NCI-H1694 treated with DMSO at 0.1 percent for 48 hours (cell line): ENCODE data around the gene CACNA1A.
"Not testable (repeated sequence)": the region's sequence is repeated elsewhere in the genome, so short reads cannot be mapped to it uniquely, and the experiment has no call there.

ENCODE experiments used
- DNase-seq: peaks from one replicate; lab custom pipeline; 2025; lab: John Stamatoyannopoulos, UW

The CACNA1A gene

GRCh38 chr19:13202112-13202511, 304.2 kb downstream of the CACNA1A start:
- not testable (repeated sequence) for DNase-seq

GRCh38 chr19:13198634-13199033, 307.6 kb downstream of the CACNA1A start:
- DNase-seq, result no peak

GRCh38 chr19:13195678-13196077, 310.6 kb downstream of the CACNA1A start:
- DNase-seq, result no peak

- DNase-seq, result no peak
These were observed 315.3 kb downstream of the CACNA1A start for GRCh38 chr19:13190781-13191540.

- no peak for DNase-seq
These were observed 316.7 kb downstream of the CACNA1A start for GRCh38 chr19:13189600-13189999.

- DNase-seq, result no peak
These were observed 318.9 kb downstream of the CACNA1A start for GRCh38 chr19:13187419-13187818.

GRCh38 chr19:13186688-13187087, 319.6 kb downstream of the CACNA1A start:
- not testable (repeated sequence) for DNase-seq

- not testable (repeated sequence) for DNase-seq
These were observed 320.3 kb downstream of the CACNA1A start for GRCh38 chr19:13185763-13186657.

GRCh38 chr19:13184926-13185325, 321.4 kb downstream of the CACNA1A start:
- DNase-seq, result not testable (repeated sequence)

GRCh38 chr19:13181747-13182388, 324.4 kb downstream of the CACNA1A start:
- DNase-seq, result peak; percentile 32

GRCh38 chr19:13178291-13178690, 328.0 kb downstream of the CACNA1A start:
- not testable (repeated sequence) for DNase-seq

GRCh38 chr19:13177584-13177983, 328.7 kb downstream of the CACNA1A start:
- DNase-seq, result not testable (repeated sequence)

- no peak for DNase-seq
These were observed 329.9 kb downstream of the CACNA1A start for GRCh38 chr19:13176345-13176744.

GRCh38 chr19:13173139-13173737, 333.0 kb downstream of the CACNA1A start:
- DNase-seq, result no peak

GRCh38 chr19:13172346-13173138, 333.7 kb downstream of the CACNA1A start:
- DNase-seq, result peak; percentile 18

- no peak for DNase-seq
These were observed 335.1 kb downstream of the CACNA1A start for GRCh38 chr19:13171146-13171545.

GRCh38 chr19:13169769-13170168, 336.5 kb downstream of the CACNA1A start:
- no peak for DNase-seq

GRCh38 chr19:13166151-13166550, 340.1 kb downstream of the CACNA1A start:
- not testable (repeated sequence) for DNase-seq

- DNase-seq, result no peak
These were observed 340.9 kb downstream of the CACNA1A start for GRCh38 chr19:13165162-13165997.
